HPDE6-E6E7 (cell line): ENCODE results near the gene EFCC1.

Source experiments
- DNase-seq: peaks from one replicate; pipeline ENCODE4 v3.0.0; 2011; ENCODE audit warnings: missing footprints; ENCODE audit errors: extremely low spot score

The EFCC1 gene

DNA sequence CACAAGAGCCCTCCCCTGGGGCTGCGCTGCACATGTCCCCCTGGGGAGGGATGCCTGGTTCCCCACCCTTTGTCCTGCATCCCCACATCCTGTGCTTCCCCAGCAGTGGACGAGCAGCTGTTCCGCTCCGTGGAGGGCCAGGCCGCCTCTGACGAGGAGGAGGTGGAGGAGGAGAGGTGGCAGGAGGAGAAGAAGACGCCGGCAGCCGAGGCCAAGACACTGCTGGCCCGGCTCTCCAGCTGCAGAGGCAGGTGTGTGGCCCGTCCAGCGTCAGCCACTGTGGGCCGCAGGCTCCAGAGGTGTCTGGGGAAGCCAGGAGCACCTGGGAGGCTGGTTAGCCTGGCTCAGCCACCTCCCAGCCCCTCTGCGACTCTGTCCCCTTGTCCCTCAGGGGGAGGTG, 31.6 kb downstream of the EFCC1 start:
- no peak for DNase-seq

DNA sequence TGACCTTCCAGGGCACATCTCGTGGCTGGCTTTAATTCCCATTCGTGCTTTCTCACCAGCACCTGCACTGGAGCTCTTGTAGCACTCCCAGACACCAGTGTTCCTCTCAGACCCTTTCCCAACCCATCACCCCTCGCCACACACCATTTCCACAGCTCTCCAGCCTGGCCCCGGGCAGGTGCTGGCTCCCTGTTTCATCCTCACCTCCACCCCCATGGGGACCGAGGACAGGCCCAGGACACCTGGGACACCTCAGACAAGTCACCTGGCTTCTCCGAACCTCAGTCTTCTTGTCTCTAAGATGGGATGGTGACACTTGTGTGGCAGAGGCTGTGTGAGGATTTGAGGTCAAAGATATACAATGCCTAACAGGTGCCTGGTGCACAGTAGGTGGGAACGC, 32.0 kb downstream of the EFCC1 start:
- no peak for DNase-seq

DNA sequence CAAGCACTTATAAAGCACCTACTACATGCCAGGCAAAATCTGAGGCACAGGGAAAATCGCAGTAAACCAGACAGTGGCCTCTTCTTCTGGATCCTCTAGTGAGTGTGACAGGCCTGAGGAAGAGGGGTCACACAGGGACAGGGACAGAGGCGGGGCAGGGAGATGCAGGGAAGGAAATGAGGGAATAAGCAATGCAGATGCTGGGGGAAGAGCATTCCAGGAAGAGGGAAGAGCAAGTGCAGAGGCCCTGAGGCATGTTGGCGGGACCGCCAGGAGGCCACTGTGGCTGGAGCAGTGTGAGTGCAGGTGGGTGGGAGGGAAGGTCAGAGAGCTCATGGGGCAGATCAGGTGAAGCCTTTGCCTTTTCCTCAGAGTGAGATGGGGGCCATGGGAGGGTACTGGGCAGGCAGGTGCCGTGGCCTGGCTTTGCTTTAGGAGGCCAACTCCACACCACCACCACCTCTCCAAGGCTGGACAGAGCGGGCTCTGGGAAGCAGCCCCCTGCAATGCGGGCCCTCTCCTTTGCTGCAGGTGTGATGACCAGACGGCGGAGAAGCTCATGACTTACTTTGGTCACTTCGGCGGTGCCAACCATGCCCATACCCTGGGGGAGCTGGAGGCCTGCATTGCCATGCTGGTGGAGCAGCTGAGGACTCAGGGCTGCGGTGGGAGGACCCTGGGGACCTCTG, 32.7 kb downstream of the EFCC1 start:
- DNase-seq: no peak

DNA sequence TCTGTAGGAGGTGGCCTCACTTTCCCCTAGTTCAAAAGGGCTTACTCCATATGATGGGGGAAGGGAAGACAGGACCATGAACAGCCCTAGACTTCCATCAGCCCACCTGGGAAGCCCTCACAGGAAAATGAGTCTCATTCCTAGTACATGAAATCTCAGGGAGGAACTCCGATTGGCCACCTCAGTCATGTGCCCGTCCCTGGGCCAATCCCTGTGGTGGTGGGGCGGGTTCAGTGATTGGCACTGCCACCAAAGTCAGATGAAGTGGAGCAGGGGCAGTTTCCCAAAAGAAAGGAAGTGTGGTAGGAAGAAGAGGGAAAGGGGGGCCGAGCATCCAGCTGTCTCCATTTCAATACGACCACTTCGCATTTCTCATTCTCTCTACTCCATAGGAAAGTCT, 33.5 kb downstream of the EFCC1 start:
- DNase-seq: no peak

DNA sequence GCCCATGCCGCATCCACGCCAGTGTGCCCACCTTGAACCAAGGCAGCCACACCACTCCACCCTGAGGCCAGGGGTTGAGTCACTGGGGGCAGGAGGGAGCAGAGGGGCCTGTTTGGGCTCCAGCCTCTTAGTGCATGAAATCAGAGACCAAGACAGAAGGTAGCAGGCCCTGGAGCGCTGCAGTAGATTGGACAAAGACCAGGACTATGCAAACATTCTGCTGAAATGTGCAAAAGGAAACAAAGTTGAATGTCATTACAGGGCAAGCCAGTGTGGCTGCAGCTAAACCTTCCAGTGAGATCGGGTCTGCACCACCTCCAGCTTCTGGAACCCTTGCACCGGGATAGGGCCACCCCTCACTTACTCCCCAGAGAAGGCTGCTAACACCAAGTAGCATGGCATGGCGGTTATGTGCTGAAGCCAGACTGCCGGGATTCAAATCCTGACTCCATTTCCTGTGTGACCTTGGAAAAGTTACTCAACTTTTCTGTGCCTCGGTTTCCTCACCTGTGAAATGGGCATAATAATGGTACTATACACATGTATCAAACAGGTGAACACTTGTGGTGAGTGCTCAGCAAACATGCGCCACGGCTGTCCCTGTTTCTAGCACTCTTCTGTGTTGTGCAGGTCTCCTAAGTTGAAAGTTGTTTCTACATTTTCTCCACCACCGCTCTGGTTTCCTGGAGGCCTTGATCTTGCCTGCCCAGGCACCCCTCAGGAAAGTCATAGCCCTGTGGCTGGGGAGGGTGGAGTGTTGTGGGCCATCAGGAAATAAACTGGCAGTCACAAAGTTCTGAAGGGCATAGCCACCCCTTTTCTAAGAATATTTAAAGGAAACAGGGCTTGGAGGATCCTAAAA, 34.5 kb downstream of the EFCC1 start:
- DNase-seq: no peak

DNA sequence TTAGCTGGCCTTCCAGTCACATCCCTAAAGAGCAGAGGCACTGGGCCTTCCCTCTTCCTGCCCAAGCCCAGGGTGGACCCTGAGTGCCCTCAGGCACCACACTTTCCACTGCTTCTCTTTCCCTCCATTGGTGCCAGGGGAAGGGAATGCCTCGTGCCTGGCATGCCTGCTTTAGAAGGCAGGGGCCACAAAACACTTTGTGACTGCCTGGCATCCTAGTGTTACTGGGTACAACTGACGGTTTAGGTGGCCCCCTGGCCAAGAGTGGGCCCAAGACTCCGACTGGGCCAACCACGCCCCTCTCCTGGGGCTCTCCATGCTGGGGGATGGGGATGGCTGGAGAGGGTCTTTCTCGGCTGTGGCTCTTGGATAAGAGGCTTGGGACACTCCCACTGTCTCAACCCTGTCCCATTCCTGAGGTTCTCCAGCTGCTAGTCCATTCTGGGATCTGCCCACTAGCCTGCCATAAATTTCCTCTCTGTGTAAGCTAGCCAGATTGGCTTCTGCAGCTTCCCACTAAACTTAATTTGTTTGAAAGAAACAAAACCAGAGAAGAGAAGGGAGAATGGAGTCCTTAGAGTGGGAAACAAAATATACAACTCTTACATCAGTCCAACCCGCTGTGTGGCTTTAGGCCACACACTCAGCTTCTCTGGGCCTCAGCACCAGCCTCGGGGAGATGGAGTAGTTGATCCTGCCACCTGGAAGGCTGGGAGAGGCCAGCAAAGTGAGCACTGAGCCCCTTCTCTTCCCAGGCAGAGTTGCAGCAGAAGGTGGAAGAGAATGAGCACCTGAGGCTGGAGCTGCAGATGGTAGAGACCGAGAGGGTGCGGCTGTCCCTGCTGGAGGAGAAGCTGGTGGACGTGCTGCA, 35.4 kb downstream of the EFCC1 start:
- no peak for DNase-seq

DNA sequence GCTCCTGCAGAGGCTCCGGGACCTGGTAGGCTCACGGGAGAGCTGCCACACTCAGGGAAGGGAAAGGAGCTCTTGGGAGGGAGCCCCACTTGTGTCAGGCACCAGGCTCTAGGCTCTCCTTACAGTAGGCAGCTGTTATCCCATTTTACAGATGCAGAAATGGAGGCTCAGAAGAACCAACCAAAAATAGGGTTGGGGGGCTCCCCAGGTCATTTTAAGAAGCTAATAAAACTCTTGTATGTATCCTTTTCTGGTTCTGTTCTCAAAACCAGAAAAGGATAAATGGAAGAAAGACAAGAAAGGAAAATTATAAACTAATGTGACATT, 36.0 kb downstream of the EFCC1 start:
- no peak for DNase-seq

DNA sequence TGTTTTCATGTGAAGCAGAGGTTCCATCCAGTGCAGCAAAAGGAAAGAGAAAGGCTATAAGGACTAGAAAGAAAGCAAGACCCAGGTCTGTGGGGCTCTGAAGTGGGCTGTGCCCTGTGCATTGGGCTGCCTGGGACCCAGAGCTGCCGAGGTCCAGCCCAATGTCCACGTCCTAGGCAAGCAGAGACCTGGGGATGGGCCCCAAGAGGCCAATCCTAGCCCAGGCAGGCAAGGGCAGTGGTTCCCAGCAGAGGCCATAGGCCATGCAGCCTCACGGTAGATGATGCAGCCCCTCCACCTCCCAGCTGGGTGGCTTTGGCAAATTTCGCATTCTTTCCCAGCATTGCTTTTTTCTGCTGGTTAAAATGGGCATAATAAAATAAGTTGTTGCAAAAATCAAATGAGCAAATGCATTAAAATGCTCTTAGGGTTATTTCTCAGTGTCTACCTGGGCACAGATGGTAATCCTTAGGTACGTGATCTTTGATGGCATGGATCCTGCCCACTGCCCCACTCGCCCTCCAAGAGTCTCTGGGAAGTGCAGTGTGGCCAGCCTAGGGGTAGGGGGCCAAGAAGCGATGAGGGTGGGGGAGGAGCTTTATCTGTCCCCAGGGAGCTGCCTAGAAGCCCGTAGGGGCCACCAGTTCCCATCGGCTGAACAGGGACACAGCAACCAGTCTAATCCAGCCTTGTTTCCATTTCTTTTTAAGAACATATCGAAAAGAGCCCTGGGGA, 37.2 kb downstream of the EFCC1 start:
- DNase-seq: no peak

DNA sequence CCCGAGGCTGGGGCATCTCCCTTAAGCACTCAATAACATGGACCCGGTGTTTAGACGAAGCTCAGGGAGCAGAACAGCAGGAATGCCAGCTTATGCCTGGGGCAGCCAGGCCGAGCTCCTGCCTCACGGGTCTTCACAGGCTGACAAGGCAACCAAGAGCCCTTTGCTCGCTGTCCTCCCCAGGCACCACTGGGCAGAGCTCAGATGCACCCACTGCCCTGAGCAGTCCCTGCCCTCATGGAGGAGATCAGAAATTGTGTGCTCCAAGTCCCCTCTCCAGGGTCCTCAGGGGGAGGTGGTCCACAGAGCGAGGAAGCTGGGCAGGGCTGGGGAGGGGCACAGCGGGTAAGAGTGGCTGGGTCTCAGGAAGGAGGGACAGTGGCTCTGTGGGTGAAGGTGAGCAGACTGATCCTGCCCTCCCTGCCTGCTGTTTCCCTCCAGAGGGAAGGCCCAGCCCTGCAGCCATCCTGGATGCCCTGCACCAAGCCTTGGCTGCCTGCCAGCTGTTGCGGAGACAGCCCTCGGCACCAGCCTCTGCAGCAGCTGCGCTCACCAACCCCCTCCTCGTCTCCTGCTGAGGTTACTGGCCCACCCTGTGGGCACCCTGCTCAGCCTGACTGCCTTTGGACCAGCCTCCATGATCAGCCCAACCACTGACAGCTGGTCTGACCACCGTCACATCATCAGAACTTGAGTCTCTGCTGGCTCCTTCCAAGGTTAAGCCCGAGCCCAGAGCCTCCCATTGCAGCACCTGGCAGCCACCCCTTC, 38.4 kb downstream of the EFCC1 start:
- no peak for DNase-seq

DNA sequence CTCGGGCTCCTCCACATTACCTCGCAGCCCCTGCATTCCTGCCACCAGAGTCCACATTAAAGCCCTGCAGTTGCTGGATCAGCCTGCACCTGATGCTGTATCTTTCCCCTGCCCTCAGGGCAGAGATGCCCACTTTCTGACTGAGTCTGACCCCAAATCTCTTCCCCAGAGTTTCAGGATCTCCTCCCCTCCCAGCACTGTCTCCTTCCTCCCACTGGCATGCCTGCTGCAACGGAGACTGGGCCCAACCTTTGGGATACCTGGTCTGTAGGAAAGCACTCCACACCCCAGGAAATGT, 38.9 kb downstream of the EFCC1 start:
- DNase-seq: no peak

DNA sequence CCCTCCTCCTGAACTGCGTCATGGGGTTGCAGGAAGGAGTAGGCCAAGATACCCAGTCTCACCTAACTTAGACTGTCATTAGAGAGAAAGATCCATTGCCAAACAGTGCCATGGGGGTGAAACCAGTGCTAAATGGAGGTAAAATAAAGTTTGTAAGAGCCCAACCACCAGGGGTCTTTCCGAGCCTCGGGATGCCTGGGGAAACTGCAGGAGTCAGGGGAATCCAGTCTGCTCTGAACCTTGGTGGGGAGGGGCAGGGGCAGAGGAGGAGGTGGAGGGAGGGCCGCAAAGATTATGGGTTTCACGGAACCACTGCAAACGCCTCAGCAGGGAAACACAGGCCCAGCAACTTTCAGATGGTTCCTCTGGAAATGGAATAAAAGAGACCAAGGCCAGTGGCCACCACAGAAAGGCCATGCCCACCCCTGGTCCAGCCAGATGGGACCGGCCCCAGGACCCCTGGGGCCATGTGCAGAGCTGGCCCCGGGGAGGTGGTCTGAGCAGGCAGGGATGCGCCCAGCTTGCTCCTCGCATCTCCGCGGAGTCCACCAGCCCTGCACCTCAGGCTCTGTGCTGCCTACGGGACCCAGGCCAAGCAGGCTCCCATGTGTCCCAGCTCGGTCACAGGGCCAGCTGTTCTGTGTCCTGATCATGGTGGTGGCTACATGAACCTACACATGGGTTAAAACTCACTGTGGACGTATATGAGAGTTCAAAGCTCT, 39.6 kb downstream of the EFCC1 start:
- no peak for DNase-seq

DNA sequence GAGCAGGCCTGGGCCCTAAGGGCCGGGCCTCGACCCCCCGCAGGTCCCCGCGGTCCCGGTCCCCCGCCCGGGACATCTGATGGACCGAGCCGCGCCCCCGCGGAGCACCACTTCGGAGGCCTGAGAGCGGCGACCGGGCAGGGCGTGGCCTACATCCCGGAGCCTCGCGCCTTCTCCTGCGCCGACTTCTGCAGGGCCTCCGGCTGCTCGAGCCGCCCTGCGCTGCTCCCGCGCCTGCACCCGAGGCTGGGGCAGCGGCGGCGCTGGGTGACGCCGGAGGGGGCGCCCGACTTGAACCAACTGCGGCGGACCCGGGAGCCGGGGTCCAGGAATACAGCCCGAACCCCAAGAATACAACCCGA, 44.6 kb downstream of the EFCC1 start:
- DNase-seq: no peak

DNA sequence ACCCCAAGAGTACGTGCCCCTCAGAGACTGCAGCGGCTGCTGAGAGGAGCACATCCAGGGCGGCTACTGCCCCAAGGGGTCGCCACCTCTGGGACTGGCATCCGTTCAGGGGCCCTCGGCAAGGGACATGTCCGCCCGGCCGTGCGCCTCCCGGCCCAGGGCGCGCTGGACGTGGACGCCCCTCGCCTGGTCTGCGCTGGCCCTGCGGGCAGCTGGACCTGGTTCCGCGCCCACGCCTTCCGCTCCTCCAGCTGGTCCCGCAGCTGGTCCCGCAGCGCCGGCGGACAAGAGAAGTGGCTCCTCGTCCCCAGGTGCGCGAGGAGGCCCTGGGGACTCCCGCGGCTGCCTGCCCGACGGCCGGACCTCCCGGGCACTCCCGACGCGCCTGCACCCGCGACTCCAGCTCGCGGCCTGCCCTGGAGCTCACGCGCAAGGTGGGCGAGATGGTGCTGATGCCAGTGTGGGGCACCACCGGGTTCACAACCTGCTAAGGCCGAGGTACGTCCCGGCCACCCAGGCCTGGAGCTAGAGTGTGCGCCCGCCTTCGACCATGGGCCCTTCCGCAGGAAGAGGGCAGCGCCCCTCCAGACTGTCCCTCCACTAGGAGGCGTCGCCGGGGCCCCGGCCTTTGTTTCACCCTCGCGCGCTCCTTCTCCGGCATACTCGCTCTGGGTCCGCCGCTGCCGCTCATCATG, 45.1 kb downstream of the EFCC1 start:
- no peak for DNase-seq

DNA sequence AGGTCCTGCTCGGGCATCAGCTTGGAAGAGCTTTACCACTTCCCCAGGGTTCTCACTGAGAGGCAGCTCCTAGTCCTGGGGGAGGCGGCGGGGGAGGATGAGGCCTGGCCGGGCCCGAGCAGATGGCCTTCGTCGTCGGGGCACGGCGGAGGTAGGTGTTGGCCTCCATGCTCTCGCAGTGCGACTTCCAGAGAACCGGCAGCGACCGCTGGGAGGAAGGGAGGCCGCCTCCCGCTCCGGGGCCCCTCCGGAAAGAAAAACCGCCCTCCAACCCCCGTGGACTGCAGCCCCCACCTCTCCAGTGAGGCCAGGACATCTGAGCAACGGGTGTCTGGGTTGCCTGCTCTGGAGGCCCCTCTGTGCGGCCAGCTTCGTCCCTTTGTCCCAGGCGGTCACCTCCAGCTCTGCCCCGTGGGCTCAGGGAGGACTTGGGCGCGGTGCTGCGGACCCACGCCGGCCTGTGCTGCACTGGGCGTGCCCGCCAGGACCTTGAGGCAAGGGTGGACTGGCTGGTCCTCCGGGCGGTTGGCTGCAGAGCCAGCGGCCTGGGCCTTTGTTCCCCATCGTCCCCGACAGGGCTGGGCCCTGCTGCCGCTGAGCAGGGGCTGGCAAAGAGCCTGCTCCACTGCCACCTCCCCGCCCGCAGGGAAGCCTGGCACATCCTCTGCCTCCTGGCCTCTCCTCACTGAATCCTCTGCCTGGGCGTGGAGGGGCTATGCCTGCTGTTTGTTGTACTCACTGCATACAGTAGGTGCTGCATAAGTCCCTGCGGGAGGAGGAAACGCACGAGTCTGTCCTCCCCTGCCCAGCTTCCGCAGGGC, 45.8 kb downstream of the EFCC1 start:
- DNase-seq: no peak

DNA sequence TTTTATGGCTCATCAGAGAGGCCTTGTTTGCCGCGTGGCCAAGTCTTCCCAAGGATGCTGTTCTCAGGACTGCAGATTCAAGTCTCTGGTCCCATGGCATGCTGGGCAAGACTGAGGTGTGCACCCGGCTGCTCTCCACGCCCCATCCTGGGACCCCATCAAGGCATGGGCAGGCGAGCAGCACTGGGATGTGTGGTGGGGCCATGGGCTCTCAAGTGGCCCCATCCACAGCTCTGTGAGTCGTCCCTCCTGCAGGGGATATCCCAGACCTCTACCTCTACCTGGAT, 46.4 kb downstream of the EFCC1 start:
- DNase-seq: no peak

DNA sequence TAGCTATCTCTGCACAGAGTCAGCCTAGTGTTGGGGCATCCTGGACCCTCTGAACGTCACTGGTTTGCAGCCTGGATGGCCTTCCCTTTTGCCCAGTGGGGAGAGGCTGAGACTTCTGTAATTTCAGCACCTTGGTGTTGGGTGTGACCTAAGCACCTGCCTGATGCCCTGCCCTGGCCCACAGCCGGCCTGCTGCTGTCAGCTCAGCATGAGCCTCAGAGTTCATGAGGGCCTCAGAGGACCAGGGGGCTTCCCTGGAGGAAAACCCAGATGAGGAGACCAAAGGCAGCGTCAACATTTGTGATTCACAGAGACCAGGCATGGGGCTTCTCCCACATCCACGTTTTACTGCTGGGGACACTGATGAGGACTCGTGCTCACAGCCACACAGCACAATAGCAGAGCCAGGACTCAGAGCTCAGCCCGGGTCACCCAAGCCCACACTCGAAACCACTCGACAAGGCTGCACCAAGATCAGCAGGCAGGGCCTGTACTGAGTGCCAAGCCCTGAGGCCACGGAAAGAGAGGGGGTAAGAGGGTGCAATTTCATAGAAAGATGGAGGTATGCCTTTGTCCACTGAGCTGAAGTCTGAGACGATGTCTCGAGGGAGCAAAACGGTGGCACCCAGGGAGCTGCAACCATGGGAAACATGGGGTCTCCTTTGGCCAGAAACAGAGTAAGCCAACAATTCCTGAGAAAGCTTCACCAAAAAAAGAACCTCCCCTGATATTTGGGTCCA, 49.6 kb downstream of the EFCC1 start:
- no peak for DNase-seq

DNA sequence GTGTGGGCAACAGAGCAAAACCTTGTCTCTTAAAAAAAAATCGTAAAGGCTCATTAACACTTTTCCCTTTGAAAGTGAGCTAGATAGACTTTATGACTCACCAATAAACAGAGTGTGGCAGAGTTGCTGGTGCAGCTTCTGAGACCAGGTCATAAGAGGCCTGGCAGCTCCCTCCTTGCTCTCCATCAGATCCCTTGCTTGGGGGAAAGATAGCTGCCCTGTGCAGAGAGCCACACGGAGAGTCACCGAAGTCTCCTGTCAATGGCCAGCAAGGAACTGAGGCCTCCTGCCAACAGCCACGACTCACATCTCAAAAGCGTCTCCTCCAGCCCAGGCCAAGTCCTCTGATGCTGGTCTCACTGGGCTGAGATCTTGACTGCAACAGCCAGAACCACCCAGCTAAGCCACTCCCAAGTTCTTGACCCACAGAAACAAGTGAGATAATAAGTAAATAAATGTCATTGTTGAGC, 50.8 kb downstream of the EFCC1 start:
- DNase-seq: no peak

DNA sequence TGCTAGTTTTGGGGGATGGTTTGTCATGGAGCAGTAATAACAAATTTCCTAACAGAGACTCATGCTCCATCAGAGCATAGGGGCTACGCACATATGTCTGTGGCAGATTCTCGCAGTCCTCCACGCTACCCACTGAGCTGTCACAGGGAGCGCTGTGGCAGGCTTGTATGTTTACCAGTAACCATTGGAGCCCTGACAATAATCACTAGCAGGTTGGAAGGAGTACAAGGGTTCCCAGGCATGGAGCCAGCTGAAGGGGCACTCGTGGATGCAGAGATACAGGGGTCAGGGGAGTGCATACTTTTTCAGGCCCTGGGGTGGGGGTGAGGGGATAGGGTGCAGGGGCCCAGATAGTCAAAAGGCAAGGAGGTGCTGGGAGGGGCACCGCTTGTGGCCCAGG, 51.6 kb downstream of the EFCC1 start:
- no peak for DNase-seq
